WTC11 (cell line): ENCODE results near the gene MDM1. TPM values are rescaled to one million over a fixed set of nuclear protein-coding genes. Genes with fewer than 3 reads are reported as not detected.
A peak's percentile ranks its signal among the peaks of the same experiment; 100 is the strongest.

Experiments
- ATAC-seq: fragments of 200-7000 bp; cut with Tn5 transposase; 2 replicates; pipeline ENCODE4 v1.10.0; 2021; ENCODE audit warnings: mild to moderate bottlenecking, moderate library complexity
- CTCF ChIA-PET: fragments of 300-600 bp; sonication (Branson Sonifier 250); formaldehyde crosslinking; loops from one replicate; lab custom pipeline; 2021; ENCODE audit warnings: antibody characterized with exemption; lab: Charles Lee
- POLR2A ChIA-PET: fragments of 350-600 bp; sonication (Branson Sonifier 250); formaldehyde crosslinking; loops from one replicate; lab custom pipeline; 2021; ENCODE audit warnings: antibody characterized with exemption; lab: Charles Lee
- DNase-seq: peaks from one replicate; pipeline ENCODE4 v3.0.0; 2021; ENCODE audit warnings: low spot score
- H3K27ac Mint-ChIP-seq: 2 replicates; pipeline ENCODE4 v1.8.0; 2021; ENCODE audit warnings: mixed read lengths
- H3K27me3 Mint-ChIP-seq: 2 replicates; pipeline ENCODE4 v1.8.0; 2021; ENCODE audit warnings: low read depth, mild to moderate bottlenecking, moderate library complexity, mixed read lengths
- H3K36me3 Mint-ChIP-seq: 2 replicates; pipeline ENCODE4 v1.8.0; 2021; ENCODE audit warnings: mixed read lengths
- H3K4me1 Mint-ChIP-seq: 2 replicates; pipeline ENCODE4 v1.8.0; 2022; ENCODE audit warnings: mixed read lengths
- H3K4me3 Mint-ChIP-seq: 2 replicates; pipeline ENCODE4 v1.8.0; 2021; ENCODE audit warnings: mild to moderate bottlenecking, moderate library complexity, mixed read lengths
- H3K9me3 Mint-ChIP-seq: 2 replicates; pipeline ENCODE4 v1.8.0; 2021; ENCODE audit warnings: mixed read lengths
- ELF4 ChIP-seq: sonication (generic); formaldehyde crosslinking; IDR thresholded peaks from 2 replicates; pipeline ENCODE4 v1.8.1; 2022; ENCODE audit warnings: low read depth, mild to moderate bottlenecking, moderate library complexity, missing genetic modification reagents
- FOXJ3 ChIP-seq: sonication (generic); formaldehyde crosslinking; IDR thresholded peaks from 2 replicates; pipeline ENCODE4 v1.9.0; 2021; ENCODE audit warnings: missing genetic modification reagents, mild to moderate bottlenecking, borderline replicate concordance
- FOXK1 ChIP-seq: sonication (generic); formaldehyde crosslinking; IDR thresholded peaks from 2 replicates; pipeline ENCODE4 v1.8.0; 2022; ENCODE audit warnings: mild to moderate bottlenecking, moderate library complexity, missing genetic modification reagents
- HMGXB4 ChIP-seq: sonication (generic); formaldehyde crosslinking; IDR thresholded peaks from 2 replicates; pipeline ENCODE4 v1.8.1; 2023; ENCODE audit warnings: mild to moderate bottlenecking, moderate library complexity, missing genetic modification reagents
- KAT7 ChIP-seq: sonication (generic); formaldehyde crosslinking; IDR thresholded peaks from 2 replicates; pipeline ENCODE4 v1.8.1; 2023; ENCODE audit warnings: missing genetic modification reagents, mild to moderate bottlenecking, borderline replicate concordance
- MXD4 ChIP-seq: fragments of 250-450 bp; sonication (Bioruptor Pico); IDR thresholded peaks from 2 replicates; pipeline ENCODE4 v1.8.0; 2021; ENCODE audit warnings: mild to moderate bottlenecking, moderate library complexity, borderline replicate concordance
- NFYB ChIP-seq: sonication (generic); formaldehyde crosslinking; conservative IDR thresholded peaks from 2 replicates; pipeline ENCODE4 v1.8.0; 2022; ENCODE audit warnings: low read depth, missing genetic modification reagents
- NR3C1 ChIP-seq: sonication (generic); formaldehyde crosslinking; conservative IDR thresholded peaks from 2 replicates; pipeline ENCODE4 v1.8.1; 2023; ENCODE audit warnings: low read depth, mild to moderate bottlenecking, missing genetic modification reagents
- PRRX2 ChIP-seq: fragments of 250-450 bp; sonication (Bioruptor Pico); IDR thresholded peaks from 2 replicates; pipeline ENCODE4 v1.8.0; 2021; ENCODE audit warnings: mild to moderate bottlenecking
- SMAD4 ChIP-seq: sonication (generic); formaldehyde crosslinking; IDR thresholded peaks from 2 replicates; pipeline ENCODE4 v1.8.0; 2022; ENCODE audit warnings: mild to moderate bottlenecking, missing genetic modification reagents
- TEAD1 ChIP-seq: sonication (generic); formaldehyde crosslinking; IDR thresholded peaks from 2 replicates; pipeline ENCODE4 v1.8.0; 2022; ENCODE audit warnings: mild to moderate bottlenecking, missing genetic modification reagents
- TP53 ChIP-seq: sonication (generic); formaldehyde crosslinking; IDR thresholded peaks from 2 replicates; pipeline ENCODE4 v1.8.1; 2023; ENCODE audit warnings: mild to moderate bottlenecking, missing genetic modification reagents
- ZNF219 ChIP-seq: sonication (generic); formaldehyde crosslinking; IDR thresholded peaks from 2 replicates; pipeline ENCODE4 v1.8.0; 2023; ENCODE audit warnings: missing genetic modification reagents, mild to moderate bottlenecking, borderline replicate concordance
- total RNA-seq: library from RNA; stranded (reverse); gene quantifications from 3 replicates; pipeline ENCODE4 v1.2.3, GENCODE V29; 2021
- TF ChIP-seq, protein P1 (sequence below): sonication (generic); formaldehyde crosslinking; IDR thresholded peaks from 2 replicates; pipeline ENCODE4 v1.8.0; 2022; ENCODE audit warnings: mild to moderate bottlenecking, missing genetic modification reagents
- TF ChIP-seq, protein P2 (sequence below): sonication (generic); formaldehyde crosslinking; IDR thresholded peaks from 2 replicates; pipeline ENCODE4 v1.8.0; 2022; ENCODE audit warnings: mild to moderate bottlenecking, missing genetic modification reagents
- TF ChIP-seq, protein P3 (sequence below): sonication (generic); formaldehyde crosslinking; IDR thresholded peaks from 2 replicates; pipeline ENCODE4 v1.8.1; 2022; ENCODE audit warnings: low read depth, mild to moderate bottlenecking, moderate library complexity, missing genetic modification reagents, borderline replicate concordance
- TF ChIP-seq, protein P4 (sequence below): sonication (generic); formaldehyde crosslinking; IDR thresholded peaks from 2 replicates; pipeline ENCODE4 v1.8.1; 2023; ENCODE audit warnings: mild to moderate bottlenecking, missing genetic modification reagents
- TF ChIP-seq, protein P5 (sequence below): fragments of 200-600 bp; IDR thresholded peaks from 2 replicates; pipeline ENCODE4 v1.8.0; 2022; ENCODE audit warnings: antibody characterized with exemption

MDM1 gene
- total RNA-seq, 1 experiment from 2014 or later = 9.1 TPM

- Mint-ChIP-seq H3K36me3 (peaks cover under 1% of the 10 kb centered on the region), H3K9me3 (no peaks in the 10 kb centered on the region), H3K27ac (peak overlapping the region; percentile 34; the same call in 1 of the 2 replicates), H3K27me3 (no peaks in the 10 kb centered on the region), H3K4me1 (no peaks in the 10 kb centered on the region), H3K4me3 (no peak overlapping the region)
- no peak for TF ChIP-seq ELF4 (CRISPR knock-in tag)
- TF ChIP-seq SMAD4 = no peak
- TF ChIP-seq, protein P1, sequence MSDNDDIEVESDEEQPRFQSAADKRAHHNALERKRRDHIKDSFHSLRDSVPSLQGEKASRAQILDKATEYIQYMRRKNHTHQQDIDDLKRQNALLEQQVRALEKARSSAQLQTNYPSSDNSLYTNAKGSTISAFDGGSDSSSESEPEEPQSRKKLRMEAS (CRISPR knock-in tag) = no peak
- TF ChIP-seq NFYB (CRISPR knock-in tag) = no peak
- no peak for TF ChIP-seq ZNF219 (CRISPR knock-in tag)
- no peak for TF ChIP-seq TP53 (CRISPR knock-in tag)
- no peak for TF ChIP-seq NR3C1
- TF ChIP-seq, protein P2, sequence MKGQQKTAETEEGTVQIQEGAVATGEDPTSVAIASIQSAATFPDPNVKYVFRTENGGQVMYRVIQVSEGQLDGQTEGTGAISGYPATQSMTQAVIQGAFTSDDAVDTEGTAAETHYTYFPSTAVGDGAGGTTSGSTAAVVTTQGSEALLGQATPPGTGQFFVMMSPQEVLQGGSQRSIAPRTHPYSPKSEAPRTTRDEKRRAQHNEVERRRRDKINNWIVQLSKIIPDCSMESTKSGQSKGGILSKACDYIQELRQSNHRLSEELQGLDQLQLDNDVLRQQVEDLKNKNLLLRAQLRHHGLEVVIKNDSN (CRISPR knock-in tag) = no peak
- TF ChIP-seq, protein P3, sequence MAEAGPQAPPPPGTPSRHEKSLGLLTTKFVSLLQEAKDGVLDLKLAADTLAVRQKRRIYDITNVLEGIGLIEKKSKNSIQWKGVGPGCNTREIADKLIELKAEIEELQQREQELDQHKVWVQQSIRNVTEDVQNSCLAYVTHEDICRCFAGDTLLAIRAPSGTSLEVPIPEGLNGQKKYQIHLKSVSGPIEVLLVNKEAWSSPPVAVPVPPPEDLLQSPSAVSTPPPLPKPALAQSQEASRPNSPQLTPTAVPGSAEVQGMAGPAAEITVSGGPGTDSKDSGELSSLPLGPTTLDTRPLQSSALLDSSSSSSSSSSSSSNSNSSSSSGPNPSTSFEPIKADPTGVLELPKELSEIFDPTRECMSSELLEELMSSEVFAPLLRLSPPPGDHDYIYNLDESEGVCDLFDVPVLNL (CRISPR knock-in tag) = no peak
- TF ChIP-seq PRRX2 (CRISPR knock-in tag) = no peak
- TF ChIP-seq KAT7 (CRISPR knock-in tag) = no peak
- no peak for TF ChIP-seq FOXJ3
- TF ChIP-seq, protein P4, sequence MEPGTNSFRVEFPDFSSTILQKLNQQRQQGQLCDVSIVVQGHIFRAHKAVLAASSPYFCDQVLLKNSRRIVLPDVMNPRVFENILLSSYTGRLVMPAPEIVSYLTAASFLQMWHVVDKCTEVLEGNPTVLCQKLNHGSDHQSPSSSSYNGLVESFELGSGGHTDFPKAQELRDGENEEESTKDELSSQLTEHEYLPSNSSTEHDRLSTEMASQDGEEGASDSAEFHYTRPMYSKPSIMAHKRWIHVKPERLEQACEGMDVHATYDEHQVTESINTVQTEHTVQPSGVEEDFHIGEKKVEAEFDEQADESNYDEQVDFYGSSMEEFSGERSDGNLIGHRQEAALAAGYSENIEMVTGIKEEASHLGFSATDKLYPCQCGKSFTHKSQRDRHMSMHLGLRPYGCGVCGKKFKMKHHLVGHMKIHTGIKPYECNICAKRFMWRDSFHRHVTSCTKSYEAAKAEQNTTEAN (CRISPR knock-in tag) = no peak
- no peak for TF ChIP-seq MXD4
- POLR2A ChIA-PET = no interaction called here
- ATAC-seq (no peak), DNase-seq (no peak)
- CTCF ChIA-PET = interaction anchor here (0.5 to 1.4 kb wide), 5 partner anchors 36 to 626 kb away, joined by 3 to 5 read pairs (median 4); no protein-coding TSS in a partner anchor
Measured at GRCh38 chr12:68319988-68320623, 12.1 kb downstream of the MDM1 start.

DNA sequence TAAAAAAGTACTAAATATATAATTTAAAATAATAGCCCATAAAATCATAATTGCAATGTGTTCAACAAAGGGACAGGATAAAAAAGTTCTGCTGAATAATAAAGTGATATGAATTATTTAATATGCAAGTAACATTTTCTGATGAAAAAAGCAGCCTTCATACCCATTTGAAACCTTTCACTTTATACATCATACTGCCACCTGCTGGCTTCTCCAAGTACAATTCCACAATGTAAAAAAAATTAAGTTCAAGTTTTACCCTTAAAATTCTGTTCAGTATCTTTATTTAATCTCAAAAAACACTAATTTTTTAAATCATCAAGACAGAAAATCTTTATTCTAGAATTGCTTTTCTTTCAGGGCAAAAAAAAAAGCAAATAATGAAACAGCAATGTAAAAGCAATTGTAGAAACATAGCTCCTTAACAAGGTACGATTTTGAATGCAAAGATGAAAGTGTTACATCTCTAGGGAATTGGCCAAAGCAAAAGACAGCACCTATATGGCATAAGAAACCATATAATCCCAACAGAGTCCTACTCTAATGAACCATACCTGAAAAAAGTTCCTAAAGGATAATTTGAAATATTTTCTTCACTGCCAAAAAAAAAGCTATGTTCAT is 15.0 kb downstream of the MDM1 start:
- no peak for TF ChIP-seq NFYB (CRISPR knock-in tag)
- TF ChIP-seq, protein P5, sequence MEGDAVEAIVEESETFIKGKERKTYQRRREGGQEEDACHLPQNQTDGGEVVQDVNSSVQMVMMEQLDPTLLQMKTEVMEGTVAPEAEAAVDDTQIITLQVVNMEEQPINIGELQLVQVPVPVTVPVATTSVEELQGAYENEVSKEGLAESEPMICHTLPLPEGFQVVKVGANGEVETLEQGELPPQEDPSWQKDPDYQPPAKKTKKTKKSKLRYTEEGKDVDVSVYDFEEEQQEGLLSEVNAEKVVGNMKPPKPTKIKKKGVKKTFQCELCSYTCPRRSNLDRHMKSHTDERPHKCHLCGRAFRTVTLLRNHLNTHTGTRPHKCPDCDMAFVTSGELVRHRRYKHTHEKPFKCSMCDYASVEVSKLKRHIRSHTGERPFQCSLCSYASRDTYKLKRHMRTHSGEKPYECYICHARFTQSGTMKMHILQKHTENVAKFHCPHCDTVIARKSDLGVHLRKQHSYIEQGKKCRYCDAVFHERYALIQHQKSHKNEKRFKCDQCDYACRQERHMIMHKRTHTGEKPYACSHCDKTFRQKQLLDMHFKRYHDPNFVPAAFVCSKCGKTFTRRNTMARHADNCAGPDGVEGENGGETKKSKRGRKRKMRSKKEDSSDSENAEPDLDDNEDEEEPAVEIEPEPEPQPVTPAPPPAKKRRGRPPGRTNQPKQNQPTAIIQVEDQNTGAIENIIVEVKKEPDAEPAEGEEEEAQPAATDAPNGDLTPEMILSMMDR = peak; percentile 60
- no peak for TF ChIP-seq FOXK1
- TF ChIP-seq TEAD1 (CRISPR knock-in tag) = no peak
- no peak for TF ChIP-seq HMGXB4 (CRISPR knock-in tag)
- ChIA-PET CTCF (interaction anchor here (0.5 to 1.8 kb wide), 13 partner anchors 9 to 961 kb away, joined by 3 to 14 read pairs (median 4); no protein-coding TSS in a partner anchor), POLR2A (no interaction called here)
- H3K9me3 Mint-ChIP-seq = no peaks in the 10 kb centered on the region
- H3K4me1 Mint-ChIP-seq = no peaks in the 10 kb centered on the region
- no peaks in the 10 kb centered on the region for H3K27me3 Mint-ChIP-seq
- no peak overlapping the region for H3K27ac Mint-ChIP-seq
- peaks cover 6% of the 10 kb centered on the region for H3K36me3 Mint-ChIP-seq
- ATAC-seq (no peak), DNase-seq (no peak)
- H3K4me3 Mint-ChIP-seq = no peak overlapping the region
